ENCODE results near the gene VSIR. TPM values are rescaled to one million over a fixed set of nuclear protein-coding genes. Genes with fewer than 3 reads are reported as not detected.

VSIR gene
- total RNA-seq, 1 donor from 2014 or later, result 9.1 TPM

- no peaks in the 10 kb centered on the region for H3K36me3 Mint-ChIP-seq
- H3K4me3 Mint-ChIP-seq, result no peak overlapping the region
- no peaks in the 10 kb centered on the region for H3K4me1 Mint-ChIP-seq
- TF ChIP-seq CTCF (IDR thresholded peaks at IDR 0.05; ENCODE audit: unreplicated experiment), result no peak
- H3K9me3 Mint-ChIP-seq, result no peaks in the 10 kb centered on the region
- no peak overlapping the region for H3K27ac Mint-ChIP-seq
- peaks cover 2% of the 10 kb centered on the region for H3K27me3 Mint-ChIP-seq (ENCODE audit: low read depth)
- DNase-seq (ENCODE audit: low spot score in 2 of 2, unreplicated experiment in 2 of 2), result no peak
These were observed 72.5 kb downstream of the VSIR start for GRCh38 chr10:71700731-71701368.

GRCh38 chr10:71698737-71699136 is 74.6 kb downstream of the VSIR start:
- no peaks in the 10 kb centered on the region for H3K4me1 Mint-ChIP-seq
- TF ChIP-seq CTCF (IDR thresholded peaks at IDR 0.05; ENCODE audit: unreplicated experiment), result no peak
- H3K9me3 Mint-ChIP-seq, result no peaks in the 10 kb centered on the region
- peaks cover 2% of the 10 kb centered on the region for H3K27me3 Mint-ChIP-seq (ENCODE audit: low read depth)
- no peak overlapping the region for H3K4me3 Mint-ChIP-seq
- no peaks in the 10 kb centered on the region for H3K36me3 Mint-ChIP-seq
- DNase-seq (ENCODE audit: low spot score in 2 of 2, unreplicated experiment in 2 of 2), result no peak
- H3K27ac Mint-ChIP-seq, result no peak overlapping the region

GRCh38 chr10:71697938-71698709 is 75.2 kb downstream of the VSIR start:
- Mint-ChIP-seq H3K36me3 (no peaks in the 10 kb centered on the region), H3K4me3 (no peak overlapping the region), H3K27ac (no peak overlapping the region), H3K27me3 (ENCODE audit: low read depth) (peaks cover 2% of the 10 kb centered on the region), H3K9me3 (no peaks in the 10 kb centered on the region), H3K4me1 (no peaks in the 10 kb centered on the region)
- no peak for TF ChIP-seq CTCF (IDR thresholded peaks at IDR 0.05; ENCODE audit: unreplicated experiment)
- DNase-seq (ENCODE audit: low spot score in 2 of 2, unreplicated experiment in 2 of 2), result no peak

Small RNAs within 50 kb of the gene (microRNA-seq; reads per million reads assigned to microRNA genes)
- gene MIR7152, result 0.88 reads per million

Other genes with a start within 250 kb of the VSIR start
- gene C10orf105, start 53.7 kb downstream of the VSIR start, total RNA-seq, result 0.11 to 0.25 TPM (median 0.18 TPM) in 3 replicates
- gene PSAP, start 77.7 kb upstream of the VSIR start, total RNA-seq, result 554 to 574 TPM (median 557 TPM) in 3 replicates
- 26.2 to 27.6 TPM (median 26.3 TPM) in 3 replicates for gene CHST3, start 190.9 kb upstream of the VSIR start, total RNA-seq

All from mesothelial cell of epicardium (in vitro differentiated cells).